ENCODE data around the gene CDH24. TPM values are rescaled to one million over a fixed set of nuclear protein-coding genes. Genes with fewer than 3 reads are reported as not detected.

Gene CDH24
- total and polyA plus RNA-seq, 2 of the 13 experiments (the other 11 are each of a cell fraction or from before 2014, with no cell fraction given), result 0.69 to 0.99 TPM

GRCh38 chr14:23009939-23010726 lies 47.2 kb downstream of the CDH24 start, which contains the start of gene C14orf93 (continued):
- no peak for TF ChIP-seq ZZZ3 (CRISPR knock-in tag; IDR thresholded peaks at IDR 0.05; ENCODE audit: borderline replicate concordance)
- no peak for TF ChIP-seq MATR3 (CRISPR knock-in tag; IDR thresholded peaks at IDR 0.05)
- TF ChIP-seq ZBTB14 (CRISPR knock-in tag; IDR thresholded peaks at IDR 0.05), result no peak; the same call in 1 of the 2 replicates
- TF ChIP-seq RFX1 (IDR thresholded peaks at IDR 0.05), result no peak
- no peak for TF ChIP-seq MED13 (CRISPR knock-in tag; IDR thresholded peaks at IDR 0.05)
- TF ChIP-seq BCL3 (CRISPR knock-in tag; IDR thresholded peaks at IDR 0.05), result peak; percentile 95
- TF ChIP-seq CC2D1A (CRISPR knock-in tag; IDR thresholded peaks at IDR 0.05), result no peak
- TF ChIP-seq ZNF703 (CRISPR knock-in tag; IDR thresholded peaks at IDR 0.05; ENCODE audit: borderline replicate concordance), result no peak
- TF ChIP-seq GABPA (IDR thresholded peaks at IDR 0.05; ENCODE audit: low read depth, low read length), result no peak
- no peak for TF ChIP-seq GABPA (CRISPR knock-in tag; IDR thresholded peaks at IDR 0.05; ENCODE audit: low read depth)
- TF ChIP-seq YY1 (IDR thresholded peaks at IDR 0.05; ENCODE audit: insufficient read depth, insufficient replicate concordance, low read depth, low read length), result peak; percentile 85
- peak; percentile 60; the same call in 1 of the 2 replicates for TF ChIP-seq ZNF574 (CRISPR knock-in tag; IDR thresholded peaks at IDR 0.05)
- TF ChIP-seq HNF1A (IDR thresholded peaks at IDR 0.05; ENCODE audit: low read depth), result no peak
- TF ChIP-seq HNF1A (CRISPR knock-in tag; IDR thresholded peaks at IDR 0.05; ENCODE audit: borderline replicate concordance), result no peak
- TF ChIP-seq JDP2 (CRISPR knock-in tag; IDR thresholded peaks at IDR 0.05; ENCODE audit: borderline replicate concordance), result no peak
- peak; percentile 30 for TF ChIP-seq RBM39 (IDR thresholded peaks at IDR 0.05; ENCODE audit: low read depth, low read length, poor library complexity, severe bottlenecking)
- peak; percentile 44; the same call in 1 of the 2 replicates for TF ChIP-seq IRF9 (CRISPR knock-in tag; IDR thresholded peaks at IDR 0.05; ENCODE audit: borderline replicate concordance)
- TF ChIP-seq ZNF253 (CRISPR knock-in tag; IDR thresholded peaks at IDR 0.05; ENCODE audit: borderline replicate concordance), result 0 out of 2 replicates have a peak, but pooled peaks have one; percentile 31
